Smooth muscle cell of bladder (primary cell): ENCODE results near the gene IRS4. TPM values are rescaled to one million over a fixed set of nuclear protein-coding genes. Genes with fewer than 3 reads are reported as not detected.

Source experiments
- total RNA-seq: library from RNA; depleted of rRNA; stranded (reverse); fragments of >200 nt; gene quantifications from 2 replicates; pipeline ENCODE4 v1.2.3, GENCODE V29; 2014

IRS4 gene
- under 0.01 TPM in 1 of 2 replicates, not detected in the other for total RNA-seq

GRCh38 chrX:108736509-108737479 lies at the start of gene IRS4:
Gene IRS4, minus strand, starts transcription at chrX:108736563.

